ENCODE results near the gene RGS6.
"Not testable (repeated sequence)": the region's sequence is repeated elsewhere in the genome, so short reads cannot be mapped to it uniquely, and the experiment has no call there.

Gene RGS6

GRCh38 chr14:72451054-72451972, 519.1 kb downstream of the RGS6 start:
- DNase-seq (ENCODE audit: low read depth) = peak; percentile 16

GRCh38 chr14:72452774-72453173, 520.5 kb downstream of the RGS6 start:
- DNase-seq (ENCODE audit: low read depth) = no peak

GRCh38 chr14:72454388-72455160, 522.3 kb downstream of the RGS6 start:
- DNase-seq (ENCODE audit: low read depth) = no peak

- DNase-seq (ENCODE audit: low read depth) = no peak
Measured at GRCh38 chr14:72457641-72458040, 525.4 kb downstream of the RGS6 start.

- no peak for DNase-seq (ENCODE audit: low read depth)
Measured at GRCh38 chr14:72462056-72462455, 529.8 kb downstream of the RGS6 start.

GRCh38 chr14:72463291-72463866, 531.1 kb downstream of the RGS6 start:
- no peak for DNase-seq (ENCODE audit: low read depth)

GRCh38 chr14:72464226-72464625, 532.0 kb downstream of the RGS6 start:
- DNase-seq (ENCODE audit: low read depth) = no peak

- no peak for DNase-seq (ENCODE audit: low read depth)
Measured at GRCh38 chr14:72466325-72466724, 534.1 kb downstream of the RGS6 start.

GRCh38 chr14:72471346-72471745, 539.1 kb downstream of the RGS6 start:
- no peak for DNase-seq (ENCODE audit: low read depth)

GRCh38 chr14:72472845-72473244, 540.6 kb downstream of the RGS6 start:
- no peak for DNase-seq (ENCODE audit: low read depth)

GRCh38 chr14:72476657-72477499, 544.6 kb downstream of the RGS6 start:
- peak; percentile 67 for DNase-seq (ENCODE audit: low read depth)

GRCh38 chr14:72477578-72477977, 545.3 kb downstream of the RGS6 start:
- DNase-seq (ENCODE audit: low read depth) = not testable (repeated sequence)

- no peak for DNase-seq (ENCODE audit: low read depth)
Measured at GRCh38 chr14:72478471-72478893, 546.3 kb downstream of the RGS6 start.

- DNase-seq (ENCODE audit: low read depth) = no peak
Measured at GRCh38 chr14:72479461-72479931, 547.3 kb downstream of the RGS6 start.

- DNase-seq (ENCODE audit: low read depth) = no peak
Measured at GRCh38 chr14:72480464-72481243, 548.4 kb downstream of the RGS6 start.

- DNase-seq (ENCODE audit: low read depth) = no peak
Measured at GRCh38 chr14:72483311-72483710, 551.1 kb downstream of the RGS6 start.

GRCh38 chr14:72485695-72486094, 553.5 kb downstream of the RGS6 start:
- DNase-seq (ENCODE audit: low read depth) = no peak

GRCh38 chr14:72488514-72488913, 556.3 kb downstream of the RGS6 start:
- DNase-seq (ENCODE audit: low read depth) = no peak

- no peak for DNase-seq (ENCODE audit: low read depth)
Measured at GRCh38 chr14:72492196-72492595, 560.0 kb downstream of the RGS6 start.

GRCh38 chr14:72495668-72496067, 563.4 kb downstream of the RGS6 start:
- no peak for DNase-seq (ENCODE audit: low read depth)

- DNase-seq (ENCODE audit: low read depth) = no peak
Measured at GRCh38 chr14:72498646-72499045, 566.4 kb downstream of the RGS6 start.
